KOPT-K1 (cell line): ENCODE results near the gene C16orf74.

Source experiments
- H3K27ac ChIP-seq: fragments of 200-600 bp; sonication (generic); 2 replicates; pipeline ENCODE4 v1.5.1; 2016; ENCODE audit warnings: antibody characterized with exemption, mild to moderate bottlenecking, low read depth, low read length; ENCODE audit not compliant: poor library complexity, severe bottlenecking
- H3K36me3 ChIP-seq: fragments of 200-600 bp; sonication (generic); 2 replicates; pipeline ENCODE4 v1.5.1; 2017; ENCODE audit warnings: antibody characterized with exemption, mild to moderate bottlenecking, low read length, moderate library complexity; ENCODE audit not compliant: insufficient read depth
- H3K9me3 ChIP-seq: fragments of 200-600 bp; sonication (generic); 2 replicates; pipeline ENCODE4 v1.5.1; 2017; ENCODE audit warnings: antibody characterized with exemption, low read length, mild to moderate bottlenecking; ENCODE audit not compliant: insufficient read depth, poor library complexity, severe bottlenecking

C16orf74 gene

DNA sequence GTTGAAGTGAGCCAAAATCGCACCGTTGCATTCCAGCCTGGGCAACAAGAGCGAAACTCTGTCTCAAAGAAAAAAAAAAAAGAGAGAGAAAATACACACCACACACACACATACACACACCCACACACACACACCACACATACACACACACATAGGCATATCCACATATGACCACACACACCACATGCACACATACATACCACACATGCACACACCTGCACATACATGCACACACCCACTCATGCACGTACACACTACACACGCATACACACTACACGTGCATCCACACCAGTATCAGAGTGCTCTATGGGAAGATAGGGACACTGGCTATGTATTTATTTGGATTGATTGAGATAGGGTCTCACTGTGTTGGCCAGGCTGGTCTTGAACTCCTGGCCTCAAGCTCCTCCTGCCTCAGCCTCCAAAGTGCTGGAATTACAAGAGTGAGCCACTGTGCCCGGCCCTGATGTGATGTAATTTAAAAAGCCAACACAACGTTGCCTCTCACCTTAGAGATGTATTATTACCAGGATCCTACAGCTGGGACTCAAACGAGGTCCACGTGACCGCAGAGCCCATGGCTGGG, 44.4 kb downstream of the C16orf74 start:
- no peaks in the 10 kb centered on the region for H3K36me3 ChIP-seq
- H3K9me3 ChIP-seq = peaks cover under 1% of the 10 kb centered on the region
- H3K27ac ChIP-seq = no peak overlapping the region

DNA sequence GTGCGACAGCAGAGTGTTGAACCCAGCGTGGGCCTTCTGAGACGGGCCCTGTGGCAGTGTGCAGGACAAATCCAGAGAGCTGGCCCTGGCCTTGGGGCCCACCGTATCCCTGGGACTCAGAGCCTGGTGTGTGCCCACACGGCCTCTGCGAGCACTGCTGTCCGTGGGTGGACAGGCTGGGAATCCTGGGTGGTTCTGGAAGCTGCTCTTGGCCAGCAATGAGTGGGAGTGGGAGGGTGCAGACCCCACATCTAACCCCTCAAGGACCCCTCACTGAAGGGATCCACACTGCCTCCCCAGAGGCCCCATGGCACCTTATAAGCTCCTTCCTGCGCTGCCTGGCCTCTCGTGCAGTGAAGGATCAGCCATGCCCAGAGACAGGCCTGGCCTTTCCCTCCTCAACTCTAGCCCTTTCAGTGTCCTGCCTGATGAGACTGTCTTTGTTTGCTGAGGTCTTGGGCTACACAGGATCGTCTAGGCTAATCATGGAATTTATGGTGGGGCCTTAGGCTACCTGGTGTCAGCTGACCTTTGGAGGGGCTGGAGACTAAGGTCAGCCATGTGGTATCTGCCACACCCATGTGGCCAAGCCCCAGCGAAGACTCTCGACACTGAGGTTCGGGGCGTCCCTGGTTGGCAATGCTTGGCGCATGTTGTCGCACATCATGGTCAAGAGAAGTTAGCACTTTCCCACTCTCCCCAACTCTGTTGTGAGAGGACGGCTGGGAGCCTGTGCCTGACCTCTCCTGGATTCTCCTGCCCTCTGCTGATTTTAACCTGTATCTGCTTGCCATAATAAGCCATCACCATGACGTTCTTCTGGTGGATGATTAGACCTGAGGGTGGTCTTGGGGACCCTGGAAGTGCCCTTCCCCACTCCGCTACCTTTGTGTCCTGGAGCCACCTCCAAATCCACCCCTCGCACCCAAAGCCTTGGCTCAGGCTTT, 45.7 kb downstream of the C16orf74 start:
- H3K9me3 ChIP-seq = no peaks in the 10 kb centered on the region
- H3K36me3 ChIP-seq = no peaks in the 10 kb centered on the region
- H3K27ac ChIP-seq = no peak overlapping the region

DNA sequence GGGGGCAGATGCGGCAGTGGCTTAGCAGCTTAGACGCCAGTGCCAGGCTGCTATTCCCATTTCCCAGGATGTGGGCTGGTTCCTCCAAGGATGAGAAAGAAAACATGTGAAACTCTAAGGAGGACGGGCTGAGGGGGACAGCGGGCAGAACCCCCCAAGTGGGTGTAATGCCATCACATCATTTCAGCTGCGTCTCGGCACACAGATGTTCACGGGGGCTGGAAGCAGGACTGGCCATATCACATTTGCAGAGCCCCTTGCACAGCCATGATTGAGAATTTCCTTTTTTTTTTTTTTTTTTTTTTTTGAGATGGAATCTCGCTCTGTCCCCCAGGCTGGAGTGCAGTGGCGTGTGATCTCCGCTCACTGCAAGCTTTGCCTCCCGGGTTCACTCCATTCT, 46.9 kb downstream of the C16orf74 start:
- H3K27ac ChIP-seq = no peak overlapping the region
- H3K36me3 ChIP-seq = no peaks in the 10 kb centered on the region
- H3K9me3 ChIP-seq = no peaks in the 10 kb centered on the region

DNA sequence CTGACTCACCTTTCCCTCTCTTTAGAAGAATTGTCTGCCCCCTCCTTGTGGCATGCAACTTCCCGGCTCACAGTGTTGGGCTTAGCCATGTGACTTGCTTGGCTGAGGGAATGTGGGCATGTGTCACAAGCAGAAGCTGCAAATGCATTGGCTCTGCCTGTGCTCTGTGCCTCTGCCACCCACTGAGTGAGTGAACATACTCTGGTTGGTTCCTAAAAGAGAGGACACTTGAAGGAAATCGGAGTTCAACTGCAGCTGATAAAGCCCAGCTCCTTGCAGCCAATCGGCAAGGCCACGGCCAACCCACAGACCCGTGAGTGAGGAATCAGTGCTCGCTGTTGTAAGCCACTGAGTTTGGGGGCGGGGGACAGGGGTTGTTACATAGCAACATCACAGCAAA, 51.3 kb downstream of the C16orf74 start:
- H3K27ac ChIP-seq = no peak overlapping the region
- no peaks in the 10 kb centered on the region for H3K9me3 ChIP-seq
- H3K36me3 ChIP-seq = no peaks in the 10 kb centered on the region

DNA sequence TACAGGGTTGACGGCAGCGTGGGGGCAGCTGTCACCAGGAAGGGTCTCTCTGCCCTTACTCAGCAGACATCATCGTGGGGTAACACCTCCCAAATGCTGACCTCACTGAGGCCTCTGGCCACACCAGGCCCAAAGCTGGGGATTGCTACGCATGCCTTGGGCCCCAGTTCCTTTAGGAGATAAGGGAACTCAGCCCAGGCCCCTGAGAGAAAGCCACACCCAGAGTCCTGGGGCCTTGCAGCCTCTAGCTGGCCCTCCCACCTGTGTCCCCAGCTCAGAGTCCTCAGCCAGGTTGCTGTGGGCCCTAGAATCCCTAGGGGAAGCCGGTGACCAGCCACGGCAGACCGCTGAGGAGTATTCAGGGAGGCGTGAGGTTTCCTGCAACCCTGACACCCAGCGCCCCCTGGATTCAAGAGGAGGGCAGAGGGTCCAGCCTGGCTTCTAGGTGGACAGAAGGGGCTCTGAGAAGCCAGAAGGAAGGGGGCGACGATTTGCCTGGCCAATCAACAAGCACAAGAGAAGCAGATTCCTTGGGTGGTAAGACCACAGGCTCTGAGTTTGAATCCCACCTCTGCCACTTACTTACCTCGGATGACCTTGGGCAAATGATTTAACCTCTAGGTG, 51.8 kb downstream of the C16orf74 start:
- Histone ChIP-seq H3K36me3 (no peaks in the 10 kb centered on the region), H3K27ac (no peak overlapping the region), H3K9me3 (no peaks in the 10 kb centered on the region)

DNA sequence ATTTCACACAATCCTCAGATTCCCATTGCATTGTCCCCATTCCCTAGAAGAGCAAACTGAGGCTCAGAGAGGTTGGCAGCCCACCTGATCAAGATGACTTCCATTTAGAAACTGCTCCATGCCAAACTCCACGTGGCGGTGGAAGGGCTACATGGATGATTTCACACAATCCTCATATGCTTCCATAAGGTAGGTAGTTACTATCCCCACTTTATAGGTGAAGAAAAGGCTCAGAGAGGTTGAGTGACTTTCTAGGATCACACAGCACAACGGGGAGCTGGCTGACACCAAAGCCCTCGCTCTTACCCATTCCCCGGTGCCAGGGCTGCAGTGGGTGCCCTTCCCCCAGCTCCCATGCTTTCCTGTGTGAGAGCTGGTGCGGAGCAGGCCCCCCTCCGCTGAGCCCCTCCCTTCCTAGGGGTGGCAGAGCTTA, 52.4 kb downstream of the C16orf74 start:
- H3K27ac ChIP-seq = no peak overlapping the region
- no peaks in the 10 kb centered on the region for H3K36me3 ChIP-seq

DNA sequence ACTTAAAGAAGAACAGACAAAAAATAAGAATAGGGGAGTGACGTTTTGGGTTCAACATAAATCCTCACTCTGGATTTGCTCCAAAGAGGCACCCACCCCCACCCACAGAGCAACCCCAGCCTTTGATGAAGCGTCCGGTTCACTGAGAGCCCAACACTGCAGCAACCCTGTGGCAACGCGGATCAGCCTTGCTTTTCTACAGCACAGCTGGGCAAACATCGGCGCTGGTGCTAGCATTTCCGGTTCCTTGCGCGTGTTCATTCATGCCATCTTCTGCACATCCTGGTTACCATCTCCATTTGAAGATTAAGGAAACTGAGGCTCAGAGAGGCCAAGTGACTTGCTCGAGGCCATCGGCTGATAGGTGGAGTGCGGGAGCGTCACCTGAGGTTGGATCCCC, 53.5 kb downstream of the C16orf74 start:
- Histone ChIP-seq H3K27ac (no peak overlapping the region), H3K9me3 (no peaks in the 10 kb centered on the region), H3K36me3 (no peaks in the 10 kb centered on the region)

More for the DNA sequence above, 52.4 kb downstream of the C16orf74 start:
- H3K9me3 ChIP-seq = no peaks in the 10 kb centered on the region

DNA sequence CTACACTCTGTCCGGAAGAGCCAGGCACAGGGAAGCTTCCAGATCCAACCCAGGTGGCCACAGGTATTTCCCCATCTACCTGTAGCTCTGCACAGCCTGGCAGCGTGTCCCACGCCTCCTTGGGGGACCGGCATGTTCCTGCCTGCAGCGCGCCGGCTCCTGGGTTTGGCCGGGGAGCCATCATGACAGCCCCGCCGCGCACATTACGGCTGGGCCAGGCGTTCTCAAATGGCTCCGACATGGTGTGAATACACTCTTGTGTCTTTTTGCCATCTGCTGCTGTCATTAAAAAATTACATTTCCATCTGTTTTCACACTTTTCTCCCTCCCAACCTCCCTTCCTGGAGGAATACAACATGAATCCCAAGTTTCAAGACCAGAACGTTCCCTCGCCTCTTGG, 54.1 kb downstream of the C16orf74 start:
- Histone ChIP-seq H3K9me3 (no peaks in the 10 kb centered on the region), H3K27ac (no peak overlapping the region), H3K36me3 (no peaks in the 10 kb centered on the region)

DNA sequence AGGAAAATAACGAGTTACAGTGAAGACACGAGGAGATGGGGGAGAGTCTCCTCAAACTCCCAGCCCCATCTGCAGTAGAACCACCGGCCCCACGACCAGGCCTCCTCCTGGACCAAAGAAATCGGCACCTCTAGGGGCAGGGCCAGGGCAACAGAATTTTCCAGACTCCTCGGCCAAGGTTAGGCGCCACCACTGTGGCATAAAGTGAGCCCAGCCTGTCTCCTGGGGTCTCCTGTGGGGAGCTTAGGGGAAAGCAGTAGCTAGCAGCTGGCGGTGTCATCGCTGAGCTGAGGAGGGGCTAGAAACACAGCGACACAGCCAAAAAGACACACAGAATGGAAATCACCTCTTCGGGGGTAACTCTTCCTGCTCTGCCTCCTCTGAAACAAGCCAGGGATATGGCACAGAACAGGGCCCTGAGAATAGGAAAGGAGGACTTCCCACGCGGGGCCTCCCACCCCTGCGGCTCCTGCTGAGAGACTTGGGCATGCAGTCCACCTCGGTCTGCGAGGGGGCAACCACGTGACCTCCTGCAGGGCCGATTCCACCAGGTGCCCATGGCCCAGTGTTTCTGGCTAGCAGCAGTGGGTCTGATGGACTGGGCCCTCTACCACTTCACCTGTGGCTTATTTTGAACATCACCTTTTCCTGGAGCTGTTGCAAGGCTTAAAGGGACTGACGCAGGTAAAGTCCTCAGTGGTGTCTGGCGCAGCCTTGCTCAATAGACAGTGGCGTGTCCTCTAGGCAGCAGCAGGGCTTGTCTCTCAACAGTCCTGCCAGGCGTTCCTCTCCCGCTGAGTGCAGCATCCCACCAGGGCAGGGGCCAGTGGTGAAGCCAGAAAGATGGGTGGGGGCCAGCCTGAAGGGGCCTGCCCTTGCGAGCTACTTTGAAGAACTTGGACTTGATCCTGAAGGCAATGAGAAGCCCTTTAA, 55.4 kb downstream of the C16orf74 start:
- H3K27ac ChIP-seq = no peak overlapping the region
- H3K9me3 ChIP-seq = no peaks in the 10 kb centered on the region
- no peaks in the 10 kb centered on the region for H3K36me3 ChIP-seq

DNA sequence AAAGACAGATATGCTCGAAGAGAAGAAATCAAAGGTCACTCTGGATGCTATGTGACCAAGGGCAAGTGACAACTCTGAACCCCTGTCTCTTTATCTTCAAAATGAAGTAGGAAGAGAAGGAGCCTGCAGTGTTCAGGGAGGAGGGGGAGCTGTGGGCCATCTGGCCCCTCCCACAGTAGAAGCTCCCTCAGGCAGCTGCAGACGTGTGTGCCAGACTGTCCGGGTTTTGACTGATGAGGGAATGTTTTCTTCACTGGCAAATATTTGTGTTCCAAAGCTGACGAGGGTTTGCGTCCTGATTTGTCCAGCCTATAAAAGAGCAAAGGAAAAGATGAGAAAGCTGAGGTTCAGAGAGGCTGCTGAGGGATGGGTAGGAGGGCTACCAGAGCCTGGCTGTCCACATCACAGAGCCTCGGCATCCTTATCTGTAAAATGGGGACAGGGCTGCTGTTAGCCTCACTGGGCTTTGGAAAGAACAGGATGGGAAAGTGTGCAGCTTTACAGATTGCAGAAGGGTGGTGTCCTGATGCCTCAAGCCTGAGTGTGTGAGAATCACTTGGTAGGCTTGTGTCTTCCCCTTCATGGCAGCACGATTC, 60.3 kb downstream of the C16orf74 start:
- Histone ChIP-seq H3K27ac (no peak overlapping the region), H3K36me3 (peaks cover 19% of the 10 kb centered on the region), H3K9me3 (no peaks in the 10 kb centered on the region)

DNA sequence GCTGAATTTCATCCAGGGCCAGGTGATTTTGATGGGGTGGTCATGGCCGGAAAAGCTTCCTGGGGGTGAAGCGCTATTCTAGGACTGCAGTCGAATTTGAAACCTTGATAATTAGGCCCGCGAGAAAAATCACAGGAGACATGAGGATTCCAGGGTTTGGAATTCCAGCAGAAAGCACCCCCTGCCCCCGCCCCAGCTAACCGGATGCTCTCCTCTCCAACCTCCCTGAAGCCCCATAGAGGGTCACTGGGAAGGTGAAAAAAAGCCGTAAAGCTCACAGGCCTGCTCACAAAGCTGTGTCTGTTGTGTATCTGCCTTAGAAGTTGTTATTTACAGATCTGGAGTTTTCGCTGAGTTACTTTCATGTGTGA, 61.0 kb downstream of the C16orf74 start:
- H3K27ac ChIP-seq = no peak overlapping the region

DNA sequence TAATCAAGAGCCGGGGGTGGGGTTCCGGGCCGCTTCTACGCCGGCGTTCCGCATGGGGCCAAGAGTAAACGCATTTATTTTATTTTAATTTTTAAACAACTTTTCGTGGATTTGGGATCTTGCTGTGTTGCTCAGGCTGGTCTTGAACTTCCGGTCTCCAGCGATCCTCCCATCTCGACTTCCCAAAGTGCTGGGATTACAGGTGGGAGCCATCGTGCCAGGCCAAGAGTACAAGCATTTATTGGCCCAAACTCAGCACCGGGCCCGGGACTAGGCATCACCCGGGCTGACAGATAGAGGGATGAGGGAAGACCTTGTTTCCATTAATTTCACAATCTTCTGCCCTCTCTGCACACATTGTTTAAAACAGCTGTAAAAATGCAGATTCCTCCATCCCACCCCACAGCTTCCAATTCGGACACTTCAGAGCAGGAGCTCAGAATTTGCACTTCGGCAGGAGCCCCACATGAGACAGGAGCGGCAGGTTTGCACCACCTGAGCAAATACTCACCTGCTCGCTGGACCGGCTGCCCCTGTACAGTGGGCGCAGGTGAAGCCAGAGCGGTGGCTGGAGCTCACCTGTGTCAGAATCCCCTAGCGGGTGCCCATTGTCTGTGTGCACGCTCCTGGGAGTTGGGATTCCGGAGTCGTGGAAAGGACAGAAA, 61.5 kb downstream of the C16orf74 start:
- peak overlapping the region; percentile 17 for H3K27ac ChIP-seq
- H3K9me3 ChIP-seq = no peaks in the 10 kb centered on the region
- H3K36me3 ChIP-seq = peaks cover 31% of the 10 kb centered on the region

More for the DNA sequence above, 61.0 kb downstream of the C16orf74 start:
- no peaks in the 10 kb centered on the region for H3K9me3 ChIP-seq
- peaks cover 26% of the 10 kb centered on the region for H3K36me3 ChIP-seq

DNA sequence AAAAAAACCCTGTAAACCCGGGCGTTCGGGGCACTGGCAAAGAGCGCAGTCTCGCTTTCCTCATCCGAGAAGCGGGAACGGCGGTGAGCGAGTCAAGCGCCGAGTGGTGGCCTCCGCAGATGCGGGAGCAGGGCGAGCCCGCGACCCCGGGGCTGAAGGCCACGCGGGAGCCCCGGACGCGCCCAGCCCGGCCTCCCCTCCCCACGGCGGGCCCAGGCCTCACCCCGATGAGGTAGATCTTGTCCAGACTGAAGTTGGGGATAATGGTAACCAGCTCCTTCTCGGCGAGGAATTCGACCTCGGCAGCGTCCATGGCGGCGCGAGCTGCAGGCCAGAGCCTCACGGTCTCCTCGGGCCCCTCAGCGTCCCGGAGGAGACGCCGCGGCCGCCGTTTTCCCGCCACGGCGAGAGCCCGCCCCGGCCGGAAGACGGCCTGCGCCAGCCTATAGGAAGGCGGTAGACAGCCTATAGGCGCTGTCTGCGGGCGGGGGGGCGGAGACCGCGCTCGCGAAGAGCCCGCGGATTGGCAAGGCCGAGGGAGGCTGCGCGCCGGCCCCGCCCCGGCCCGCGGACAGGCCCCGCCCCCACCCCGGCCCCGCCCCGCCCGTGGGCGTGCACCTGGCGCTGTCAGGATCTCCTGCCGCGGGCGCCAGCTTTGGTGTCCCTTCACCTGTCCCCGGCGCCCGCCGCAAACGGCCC, 62.2 kb downstream of the C16orf74 start, which contains the start of gene GINS2:
GINS2 (minus strand) TSS at position 369 of the 699 bp plus-strand sequence; CDS start at position 313, 56 bp downstream.
- H3K9me3 ChIP-seq = no peaks in the 10 kb centered on the region
- peaks cover 38% of the 10 kb centered on the region for H3K36me3 ChIP-seq
- peak within 1 kb of the TSS; percentile 92 for H3K27ac ChIP-seq
